SK-N-SH (cell line): ENCODE data around the gene ASTE1.

Source experiments
- CTCF ChIP-seq: fragments of 200-600 bp; sonication (generic); IDR thresholded peaks from 2 replicates; pipeline ENCODE4 v1.6.1; 2017; ENCODE audit warnings: antibody characterized with exemption, mild to moderate bottlenecking, moderate library complexity
- EP300 ChIP-seq, 2 experiments: IDR thresholded peaks; 2 replicates each; pipeline versions ENCODE4 v1.4.0 to v1.6.1; 2012; ENCODE audit warnings: borderline replicate concordance in 1 of 2, low read depth in 1 of 2, low read length in 1 of 2
- FOSL2 ChIP-seq: IDR thresholded peaks from 2 replicates; pipeline ENCODE4 v1.4.0; 2012; ENCODE audit warnings: low read depth, mild to moderate bottlenecking, moderate library complexity, borderline replicate concordance
- JUND ChIP-seq: IDR thresholded peaks from 2 replicates; pipeline ENCODE4 v1.4.0; 2012
- NRF1 ChIP-seq: IDR thresholded peaks from 2 replicates; pipeline ENCODE4 v1.6.1; 2012; ENCODE audit warnings: low read depth, mild to moderate bottlenecking, low read length
- POLR2AphosphoS5 ChIP-seq: IDR thresholded peaks from 2 replicates; pipeline ENCODE4 v1.6.1; 2012; ENCODE audit warnings: low read depth, low read length
- REST ChIP-seq: IDR thresholded peaks from 2 replicates; pipeline ENCODE4 v1.6.1; 2012; ENCODE audit warnings: mild to moderate bottlenecking, low read depth, low read length, moderate library complexity
- SIN3A ChIP-seq: IDR thresholded peaks from 2 replicates; pipeline ENCODE4 v1.6.1; 2012; ENCODE audit warnings: low read depth, mild to moderate bottlenecking, low read length, moderate library complexity, borderline replicate concordance

- TF ChIP-seq SIN3A (no peak), CTCF (no peak), FOSL2 (no peak), POLR2AphosphoS5 (no peak), EP300 (IDR thresholded peaks at IDR 0.05; ENCODE audit: borderline replicate concordance in 1 of 2, low read depth in 1 of 2, low read length in 1 of 2) (no peak), JUND (no peak), REST (no peak), NRF1 (no peak)
These were observed 2.2 kb upstream of the ASTE1 start for GRCh38 chr3:131028844-131029243.
